ENCODE measurements around the gene DYNC1LI2. TPM values are rescaled to one million over a fixed set of nuclear protein-coding genes. Genes with fewer than 3 reads are reported as not detected.

The DYNC1LI2 gene
- total RNA-seq, 1 donor from 2014 or later, result 104 TPM

GRCh38 chr16:66701026-66701425 is 50.4 kb downstream of the DYNC1LI2 start:
- TF ChIP-seq CTCF (IDR thresholded peaks at IDR 0.05), result no peak
- no peak for TF ChIP-seq EZH2 (IDR thresholded peaks at IDR 0.05)
- no peak for TF ChIP-seq EZH2phosphoT487 (IDR thresholded peaks at IDR 0.05)
- H3K4me1 ChIP-seq, result no peaks in the 10 kb centered on the region

GRCh38 chr16:66699898-66700297 is 51.5 kb downstream of the DYNC1LI2 start:
- H3K9ac ChIP-seq, result no peak overlapping the region
- H3K36me3 ChIP-seq, result no peaks in the 10 kb centered on the region
- H3K4me1 ChIP-seq, result peaks cover 6% of the 10 kb centered on the region
- H3K4me2 ChIP-seq, result no peak overlapping the region
- Mint-ChIP-seq H3K36me3 (no peaks in the 10 kb centered on the region), H3K4me3 (no peak overlapping the region), H3K4me1 (peaks cover 9% of the 10 kb centered on the region), H3K27ac (no peak overlapping the region), H3K27me3 (ENCODE audit: insufficient read depth, low read depth) (peaks cover 12% of the 10 kb centered on the region), H3K9me3 (no peaks in the 10 kb centered on the region)
- no peaks in the 10 kb centered on the region for H3K9me3 ChIP-seq (ENCODE audit: low read depth)
- no peak overlapping the region for H3K27ac ChIP-seq
- H3K79me2 ChIP-seq (ENCODE audit: low read depth), result peaks cover 10% of the 10 kb centered on the region
- TF ChIP-seq EZH2 (IDR thresholded peaks at IDR 0.05), result no peak
- TF ChIP-seq EZH2phosphoT487 (IDR thresholded peaks at IDR 0.05), result no peak
- no peak for DNase-seq (ENCODE audit: low spot score)
- peak overlapping the region; percentile 22 for H2AFZ ChIP-seq (replicated peaks)
- peaks cover 9% of the 10 kb centered on the region for H4K20me1 ChIP-seq (ENCODE audit: low read depth)
- no peak overlapping the region for H3K4me3 ChIP-seq
- H3K27me3 ChIP-seq, result peaks cover 29% of the 10 kb centered on the region
- H3F3A ChIP-seq (ENCODE audit: low read depth), result no peaks in the 10 kb centered on the region

More at GRCh38 chr16:66701026-66701425, 50.4 kb downstream of the DYNC1LI2 start:
- H3K4me1 Mint-ChIP-seq, result no peaks in the 10 kb centered on the region
- no peak for DNase-seq (ENCODE audit: low spot score)
- no peaks in the 10 kb centered on the region for H3K9me3 Mint-ChIP-seq
- no peak overlapping the region for H3K27ac ChIP-seq
- no peak overlapping the region for H3K4me2 ChIP-seq
- no peaks in the 10 kb centered on the region for H3K36me3 ChIP-seq
- no peak overlapping the region for H3K27ac Mint-ChIP-seq
- no peak overlapping the region for H3K4me3 ChIP-seq
- H3F3A ChIP-seq (ENCODE audit: low read depth), result no peaks in the 10 kb centered on the region
- H3K9ac ChIP-seq, result no peak overlapping the region
- H3K27me3 ChIP-seq, result peaks cover 18% of the 10 kb centered on the region
- H3K79me2 ChIP-seq (ENCODE audit: low read depth), result no peaks in the 10 kb centered on the region
- H2AFZ ChIP-seq (replicated peaks), result no peak overlapping the region
- H3K36me3 Mint-ChIP-seq, result no peaks in the 10 kb centered on the region
- H4K20me1 ChIP-seq (ENCODE audit: low read depth), result no peaks in the 10 kb centered on the region
- peaks cover 12% of the 10 kb centered on the region for H3K27me3 Mint-ChIP-seq (ENCODE audit: insufficient read depth, low read depth)
- no peaks in the 10 kb centered on the region for H3K9me3 ChIP-seq (ENCODE audit: low read depth)
- no peak overlapping the region for H3K4me3 Mint-ChIP-seq

GRCh38 chr16:66698046-66698445 is 53.4 kb downstream of the DYNC1LI2 start:
- Histone ChIP-seq H4K20me1 (ENCODE audit: low read depth) (peaks cover 18% of the 10 kb centered on the region), H3K27ac (no peak overlapping the region), H2AFZ (replicated peaks) (no peak overlapping the region), H3K4me1 (peaks cover 6% of the 10 kb centered on the region), H3K9ac (no peak overlapping the region), H3K4me2 (no peak overlapping the region), H3K27me3 (peaks cover 32% of the 10 kb centered on the region), H3K4me3 (no peak overlapping the region), H3K79me2 (ENCODE audit: low read depth) (peaks cover 25% of the 10 kb centered on the region), H3F3A (ENCODE audit: low read depth) (no peaks in the 10 kb centered on the region), H3K9me3 (ENCODE audit: low read depth) (no peaks in the 10 kb centered on the region), H3K36me3 (no peaks in the 10 kb centered on the region)
- Mint-ChIP-seq H3K27ac (no peak overlapping the region), H3K36me3 (no peaks in the 10 kb centered on the region), H3K27me3 (ENCODE audit: insufficient read depth, low read depth) (peaks cover 12% of the 10 kb centered on the region), H3K4me1 (peaks cover 15% of the 10 kb centered on the region), H3K9me3 (no peaks in the 10 kb centered on the region), H3K4me3 (peak overlapping the region; percentile 55)
- TF ChIP-seq EZH2phosphoT487 (IDR thresholded peaks at IDR 0.05), result no peak
- TF ChIP-seq CTCF (IDR thresholded peaks at IDR 0.05), result no peak
- no peak for TF ChIP-seq EZH2 (IDR thresholded peaks at IDR 0.05)
- DNase-seq (ENCODE audit: low spot score), result no peak
